A549 (cell line): ENCODE data around the gene TBX6. TPM values are rescaled to one million over a fixed set of nuclear protein-coding genes. Genes with fewer than 3 reads are reported as not detected.

Source experiments
- ATAC-seq, 2 experiments: fragments of 200-7000 bp in 1 of 2; fragments of >200 bp in 1 of 2; cut with Nextera tagmentation in 1 of 2; cut with Tn5 transposase in 1 of 2; 3 replicates each; pipeline versions ENCODE4 v1.8.0 to v1.9.1; 2018 to 2020; ENCODE audit warnings: mild to moderate bottlenecking in 1 of 2, moderate library complexity in 1 of 2
- CTCF ChIA-PET: fragments of 300-600 bp; sonication (Branson Sonifier 250); formaldehyde crosslinking; extraction: SDS; loops from one replicate; lab custom pipeline; 2021; ENCODE audit warnings: antibody characterized with exemption, inconsistent platforms; lab: Yijun Ruan, JAX
- POLR2A ChIA-PET: fragments of 350-600 bp; formaldehyde crosslinking; extraction: SDS; loops from one replicate; lab custom pipeline; 2021; ENCODE audit warnings: antibody characterized with exemption, inconsistent platforms; lab: Yijun Ruan, JAX
- DNase-seq, 2 experiments: peaks; one replicate each; pipeline versions ENCODE4 v3.0.0 to v3.0.0-alpha.2; 2011 to 2016; ENCODE audit warnings: low read depth in 1 of 2, low spot score in 1 of 2
- FAIRE-seq: peaks from 2 replicates; lab custom pipeline; 2011; peaks lifted over from hg19 to GRCh38; lab: Jason Lieb, UNC
- H3K27ac ChIP-seq, 2 experiments: fragments of >200 bp; sonication (Bioruptor Twin); formaldehyde crosslinking; 3 replicates each; pipeline ENCODE4 v1.5.1; 2016 to 2017
- H3K4me1 ChIP-seq: fragments of >200 bp; sonication (Bioruptor Twin); formaldehyde crosslinking; 3 replicates; pipeline ENCODE4 v1.6.1; 2016
- H3K4me2 ChIP-seq: fragments of >200 bp; sonication (Bioruptor Twin); formaldehyde crosslinking; 3 replicates; pipeline ENCODE4 v1.6.1; 2016
- H3K4me3 ChIP-seq: fragments of >200 bp; sonication (Bioruptor Twin); formaldehyde crosslinking; 3 replicates; pipeline ENCODE4 v1.5.1; 2016
- H3K9me3 ChIP-seq: fragments of >200 bp; sonication (Bioruptor Twin); formaldehyde crosslinking; 3 replicates; pipeline ENCODE4 v1.6.1; 2016
- CBX2 ChIP-seq: fragments of 200-600 bp; sonication (generic); IDR thresholded peaks from 2 replicates; pipeline ENCODE4 v1.6.1; 2016; ENCODE audit warnings: low read depth, mild to moderate bottlenecking, borderline replicate concordance
- CHD2 ChIP-seq: fragments of 150-350 bp; IDR thresholded peaks from 2 replicates; pipeline ENCODE4 v1.6.1; 2014; ENCODE audit warnings: low read length; ENCODE audit not compliant: partially characterized antibody
- CHD4 ChIP-seq: fragments of 200-600 bp; sonication (generic); IDR thresholded peaks from 2 replicates; pipeline ENCODE4 v1.6.1; 2016; ENCODE audit warnings: antibody characterized with exemption, mild to moderate bottlenecking, borderline replicate concordance
- CTCF ChIP-seq: fragments of >200 bp; sonication (Bioruptor Twin); formaldehyde crosslinking; IDR thresholded peaks from 3 replicates; pipeline ENCODE4 v1.5.1; 2016
- ESRRA ChIP-seq: fragments of 150-350 bp; IDR thresholded peaks from 2 replicates; pipeline ENCODE4 v1.6.1; 2014; ENCODE audit warnings: mild to moderate bottlenecking, low read length, borderline replicate concordance
- FOSL2 ChIP-seq, 2 experiments: fragments of 450-650 bp in 1 of 2; fragments of >200 bp in 1 of 2; sonication (Bioruptor Twin) in 1 of 2; formaldehyde crosslinking; IDR thresholded peaks; 2 replicates each; pipeline versions ENCODE4 v1.5.0 to v1.6.1; 2016 to 2020; ENCODE audit warnings: mild to moderate bottlenecking in 1 of 2, moderate library complexity in 1 of 2
- HOXB13 ChIP-seq: fragments of 250-450 bp; sonication (Bioruptor Pico); IDR thresholded peaks from 2 replicates; pipeline ENCODE4 v1.5.0; 2020; ENCODE audit warnings: low read depth, mild to moderate bottlenecking, moderate library complexity
- HOXB5 ChIP-seq: fragments of 250-450 bp; sonication (Bioruptor Pico); IDR thresholded peaks from 2 replicates; pipeline ENCODE4 v1.5.0; 2020; ENCODE audit warnings: mild to moderate bottlenecking, moderate library complexity
- JUNB ChIP-seq: fragments of >200 bp; sonication (Bioruptor Twin); formaldehyde crosslinking; IDR thresholded peaks from 2 replicates; pipeline ENCODE4 v1.6.1; 2016
- KDM5A ChIP-seq: fragments of 200-600 bp; sonication (generic); IDR thresholded peaks from 2 replicates; pipeline ENCODE4 v1.6.1; 2016; ENCODE audit warnings: antibody characterized with exemption, mild to moderate bottlenecking
- MAX ChIP-seq: IDR thresholded peaks from 2 replicates; pipeline ENCODE4 v1.6.1; 2012
- MYC ChIP-seq: IDR thresholded peaks from 2 replicates; pipeline ENCODE4 v1.6.1; 2012; ENCODE audit warnings: mild to moderate bottlenecking, inconsistent platforms, low read length, improper control_type of control experiment, borderline replicate concordance
- NFE2L2 ChIP-seq: fragments of 150-350 bp; conservative IDR thresholded peaks from 2 replicates; pipeline ENCODE4 v1.6.1; 2014; ENCODE audit warnings: low read length
- NPAS2 ChIP-seq: fragments of 250-450 bp; sonication (Bioruptor Pico); IDR thresholded peaks from 2 replicates; pipeline ENCODE4 v1.8.0; 2022; ENCODE audit warnings: mild to moderate bottlenecking, moderate library complexity, borderline replicate concordance
- POLR2AphosphoS2 ChIP-seq: conservative IDR thresholded peaks from 2 replicates; pipeline ENCODE4 v1.6.1; 2012; ENCODE audit warnings: low read length, improper control_type of control experiment, inconsistent platforms
- RAD21 ChIP-seq, 2 experiments: fragments of >200 bp in 1 of 2; sonication (Bioruptor Twin) in 1 of 2; formaldehyde crosslinking in 1 of 2; IDR thresholded peaks in 1 of 2; conservative IDR thresholded peaks in 1 of 2; 2 replicates in 1 of 2; 3 replicates in 1 of 2; pipeline ENCODE4 v1.6.1; 2012 to 2018; ENCODE audit warnings: inconsistent platforms in 1 of 2
- RNF2 ChIP-seq: fragments of 200-600 bp; sonication (generic); IDR thresholded peaks from 2 replicates; pipeline ENCODE4 v1.6.1; 2016; ENCODE audit warnings: low read depth, mild to moderate bottlenecking, antibody characterized with exemption, moderate library complexity, borderline replicate concordance
- SMC3 ChIP-seq: fragments of >200 bp; sonication (Bioruptor Twin); formaldehyde crosslinking; IDR thresholded peaks from 3 replicates; pipeline ENCODE4 v1.6.1; 2018; ENCODE audit warnings: inconsistent platforms
- TP53 ChIP-seq: fragments of 250-450 bp; sonication (Bioruptor Pico); IDR thresholded peaks from 2 replicates; pipeline ENCODE4 v1.5.0; 2021; ENCODE audit warnings: mild to moderate bottlenecking, moderate library complexity
- ZC3H11A ChIP-seq: fragments of 450-650 bp; IDR thresholded peaks from 2 replicates; pipeline ENCODE4 v1.6.1; 2014; ENCODE audit warnings: antibody characterized with exemption, mild to moderate bottlenecking
- ZFP36 ChIP-seq: fragments of 450-650 bp; IDR thresholded peaks from 2 replicates; pipeline ENCODE4 v1.6.1; 2014; ENCODE audit warnings: borderline replicate concordance; ENCODE audit not compliant: partially characterized antibody
- WGBS: methylation state at CpG from one replicate; pipeline ENCODE4 v1.1.6; 2017; ENCODE audit errors: missing lambda C conversion rate; 5-methylcytosine and 5-hydroxymethylcytosine counted together
- polyA plus RNA-seq, 4 experiments: library from polyadenylated mRNA; depleted of rRNA in 3 of 4; stranded (reverse); fragments of >200 nt; fragmentation: RNase III in 1 of 4; extraction: RNeasy Plus Mini Kit Qiagen cat#74134 plus additional on column Dnase treatment in 1 of 4; gene quantifications; 2 replicates in 3 of 4; 3 replicates in 1 of 4; pipeline ENCODE4 v1.2.3, GENCODE V29; 2011 to 2017
- TF ChIP-seq, protein P1 (sequence below): IDR thresholded peaks from 2 replicates; pipeline ENCODE4 v1.6.1; 2012; ENCODE audit warnings: low read depth, borderline replicate concordance
- TF ChIP-seq, protein P2 (sequence below): fragments of 250-450 bp; sonication (Bioruptor Pico); IDR thresholded peaks from 2 replicates; pipeline ENCODE4 v1.5.0; 2021; ENCODE audit warnings: mild to moderate bottlenecking, moderate library complexity, borderline replicate concordance
- TF ChIP-seq, protein P3 (sequence below): fragments of 200-600 bp; sonication (generic); IDR thresholded peaks from 2 replicates; pipeline ENCODE4 v1.6.1; 2016; ENCODE audit warnings: antibody characterized with exemption, mild to moderate bottlenecking, moderate library complexity

TBX6 gene
- polyA plus RNA-seq, 2 of the 4 experiments (the other 2 are of a cell fraction), result 0.14 to 0.63 TPM

DNA sequence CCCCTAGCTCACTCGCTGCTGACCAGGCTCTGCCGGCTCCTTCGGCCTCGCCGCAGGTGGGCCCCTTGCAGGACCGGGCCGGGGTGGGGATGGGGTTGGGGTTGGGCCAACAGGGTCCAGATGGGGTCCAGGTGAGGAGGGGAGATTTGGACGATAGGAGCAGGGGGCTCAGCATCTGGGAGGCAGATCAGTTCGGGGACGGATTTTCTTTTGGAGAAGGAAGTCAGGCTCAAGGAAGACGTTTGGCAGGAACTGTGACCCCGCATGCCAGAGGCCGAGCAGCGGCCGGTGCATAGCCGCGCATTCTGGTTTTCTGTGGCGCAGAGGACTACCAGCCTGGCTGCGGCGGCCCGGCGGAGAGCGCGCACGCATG lies 27.0 kb downstream of the TBX6 start:
- TF ChIP-seq FOSL2 (IDR thresholded peaks at IDR 0.05), result no peak
- no peak for TF ChIP-seq FOSL2 (CRISPR knock-in tag; IDR thresholded peaks at IDR 0.05)
- TF ChIP-seq, protein P1, sequence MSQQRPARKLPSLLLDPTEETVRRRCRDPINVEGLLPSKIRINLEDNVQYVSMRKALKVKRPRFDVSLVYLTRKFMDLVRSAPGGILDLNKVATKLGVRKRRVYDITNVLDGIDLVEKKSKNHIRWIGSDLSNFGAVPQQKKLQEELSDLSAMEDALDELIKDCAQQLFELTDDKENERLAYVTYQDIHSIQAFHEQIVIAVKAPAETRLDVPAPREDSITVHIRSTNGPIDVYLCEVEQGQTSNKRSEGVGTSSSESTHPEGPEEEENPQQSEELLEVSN, result no peak
- TF ChIP-seq RAD21 (conservative IDR thresholded peaks at IDR 0.05 in 1 of 2, IDR thresholded peaks at IDR 0.05 in 1 of 2), result no peak
- no peak for TF ChIP-seq KDM5A
- no peak for TF ChIP-seq CBX2
- TF ChIP-seq NFE2L2, result no peak
- no peak for TF ChIP-seq MYC
- TF ChIP-seq MAX, result no peak
- no peak for TF ChIP-seq RNF2
- TF ChIP-seq ZFP36, result no peak
- no peak for TF ChIP-seq NPAS2 (CRISPR knock-in tag)
- no peak for TF ChIP-seq CHD4
- TF ChIP-seq, protein P2, sequence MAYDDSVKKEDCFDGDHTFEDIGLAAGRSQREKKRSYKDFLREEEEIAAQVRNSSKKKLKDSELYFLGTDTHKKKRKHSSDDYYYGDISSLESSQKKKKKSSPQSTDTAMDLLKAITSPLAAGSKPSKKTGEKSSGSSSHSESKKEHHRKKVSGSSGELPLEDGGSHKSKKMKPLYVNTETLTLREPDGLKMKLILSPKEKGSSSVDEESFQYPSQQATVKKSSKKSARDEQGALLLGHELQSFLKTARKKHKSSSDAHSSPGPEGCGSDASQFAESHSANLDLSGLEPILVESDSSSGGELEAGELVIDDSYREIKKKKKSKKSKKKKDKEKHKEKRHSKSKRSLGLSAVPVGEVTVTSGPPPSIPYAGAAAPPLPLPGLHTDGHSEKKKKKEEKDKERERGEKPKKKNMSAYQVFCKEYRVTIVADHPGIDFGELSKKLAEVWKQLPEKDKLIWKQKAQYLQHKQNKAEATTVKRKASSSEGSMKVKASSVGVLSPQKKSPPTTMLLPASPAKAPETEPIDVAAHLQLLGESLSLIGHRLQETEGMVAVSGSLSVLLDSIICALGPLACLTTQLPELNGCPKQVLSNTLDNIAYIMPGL (CRISPR knock-in tag), result no peak
- no peak for TF ChIP-seq ZC3H11A
- TF ChIP-seq POLR2AphosphoS2, result no peak
- TF ChIP-seq SMC3, result no peak
- peaks cover 34% of the 10 kb centered on the region for H3K4me1 ChIP-seq
- no peak for FAIRE-seq
- no peaks in the 10 kb centered on the region for H3K9me3 ChIP-seq
- under 1% methylated on average over 19 of the region's 25 CpGs for whole genome bisulfite sequencing
- ChIA-PET CTCF (interaction anchor here (3.3 to 9.9 kb wide), 5 partner anchors 10 to 33 kb away, joined by 13 to 119 read pairs (median 44); partner anchors contain the start of genes PPP4C, TBX6 and TLCD3B), POLR2A (interaction anchor here (0.5 to 3.5 kb wide), 14 partner anchors 10 to 1094 kb away, joined by 3 to 67 read pairs (median 8); partner anchors contain the start of genes KIF22, PPP4C, TBX6 and YPEL3)
- peak overlapping the region; percentile 90 for H3K4me2 ChIP-seq
- ATAC-seq, result peak in 1 of 2 experiments; percentile 7; a peak in 3 of 6 replicates
- H3K4me3 ChIP-seq, result peak overlapping the region; percentile 73
- no peak for DNase-seq
- peak overlapping the region; percentile 96 to 97 for H3K27ac ChIP-seq

GRCh38 chr16:30063893-30064728 lies 27.6 kb downstream of the TBX6 start:
- Histone ChIP-seq H3K4me2 (peak overlapping the region; percentile 90), H3K27ac (peak overlapping the region; percentile 96 to 97), H3K4me1 (peaks cover 30% of the 10 kb centered on the region), H3K9me3 (no peaks in the 10 kb centered on the region), H3K4me3 (peak overlapping the region; percentile 73)
- ATAC-seq (peak; percentile 49 to 53), FAIRE-seq (no peak), DNase-seq (peak; percentile 73 to 79)
- 7% methylated on average over 23 of the region's 27 CpGs for WGBS
- POLR2A ChIA-PET, result interaction anchor here (0.5 to 3.5 kb wide), 4 partner anchors 9 to 1093 kb away, joined by 3 to 67 read pairs (median 6); partner anchors contain the start of gene TBX6
- CTCF ChIA-PET, result interaction anchor here (0.5 to 9.9 kb wide), 11 partner anchors 9 to 362 kb away, joined by 3 to 119 read pairs (median 6); partner anchors contain the start of genes PPP4C, TBX6 and TLCD3B
- no peak for TF ChIP-seq ESRRA
- TF ChIP-seq RAD21 (conservative IDR thresholded peaks at IDR 0.05 in 1 of 2, IDR thresholded peaks at IDR 0.05 in 1 of 2), result peak; percentile 39 to 46; a peak in 4 of 5 replicates
- TF ChIP-seq CHD2, result no peak
- 0 out of 2 replicates have a peak, but pooled peaks have one; percentile 47 for TF ChIP-seq HOXB5
- no peak for TF ChIP-seq TP53 (CRISPR knock-in tag)
- peak; percentile 55 for TF ChIP-seq CTCF
- peak; percentile 74 for TF ChIP-seq MAX
- TF ChIP-seq JUNB, result no peak
- no peak for TF ChIP-seq HOXB13
- TF ChIP-seq, protein P3, sequence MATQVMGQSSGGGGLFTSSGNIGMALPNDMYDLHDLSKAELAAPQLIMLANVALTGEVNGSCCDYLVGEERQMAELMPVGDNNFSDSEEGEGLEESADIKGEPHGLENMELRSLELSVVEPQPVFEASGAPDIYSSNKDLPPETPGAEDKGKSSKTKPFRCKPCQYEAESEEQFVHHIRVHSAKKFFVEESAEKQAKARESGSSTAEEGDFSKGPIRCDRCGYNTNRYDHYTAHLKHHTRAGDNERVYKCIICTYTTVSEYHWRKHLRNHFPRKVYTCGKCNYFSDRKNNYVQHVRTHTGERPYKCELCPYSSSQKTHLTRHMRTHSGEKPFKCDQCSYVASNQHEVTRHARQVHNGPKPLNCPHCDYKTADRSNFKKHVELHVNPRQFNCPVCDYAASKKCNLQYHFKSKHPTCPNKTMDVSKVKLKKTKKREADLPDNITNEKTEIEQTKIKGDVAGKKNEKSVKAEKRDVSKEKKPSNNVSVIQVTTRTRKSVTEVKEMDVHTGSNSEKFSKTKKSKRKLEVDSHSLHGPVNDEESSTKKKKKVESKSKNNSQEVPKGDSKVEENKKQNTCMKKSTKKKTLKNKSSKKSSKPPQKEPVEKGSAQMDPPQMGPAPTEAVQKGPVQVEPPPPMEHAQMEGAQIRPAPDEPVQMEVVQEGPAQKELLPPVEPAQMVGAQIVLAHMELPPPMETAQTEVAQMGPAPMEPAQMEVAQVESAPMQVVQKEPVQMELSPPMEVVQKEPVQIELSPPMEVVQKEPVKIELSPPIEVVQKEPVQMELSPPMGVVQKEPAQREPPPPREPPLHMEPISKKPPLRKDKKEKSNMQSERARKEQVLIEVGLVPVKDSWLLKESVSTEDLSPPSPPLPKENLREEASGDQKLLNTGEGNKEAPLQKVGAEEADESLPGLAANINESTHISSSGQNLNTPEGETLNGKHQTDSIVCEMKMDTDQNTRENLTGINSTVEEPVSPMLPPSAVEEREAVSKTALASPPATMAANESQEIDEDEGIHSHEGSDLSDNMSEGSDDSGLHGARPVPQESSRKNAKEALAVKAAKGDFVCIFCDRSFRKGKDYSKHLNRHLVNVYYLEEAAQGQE, result no peak
